ENCODE results near the gene RNF157.
A peak's percentile ranks its signal among the peaks of the same experiment; 100 is the strongest.

RNF157 gene

GRCh38 chr17:76154936-76155845 lies 85.1 kb downstream of the RNF157 start:
- no peak for DNase-seq

DNA sequence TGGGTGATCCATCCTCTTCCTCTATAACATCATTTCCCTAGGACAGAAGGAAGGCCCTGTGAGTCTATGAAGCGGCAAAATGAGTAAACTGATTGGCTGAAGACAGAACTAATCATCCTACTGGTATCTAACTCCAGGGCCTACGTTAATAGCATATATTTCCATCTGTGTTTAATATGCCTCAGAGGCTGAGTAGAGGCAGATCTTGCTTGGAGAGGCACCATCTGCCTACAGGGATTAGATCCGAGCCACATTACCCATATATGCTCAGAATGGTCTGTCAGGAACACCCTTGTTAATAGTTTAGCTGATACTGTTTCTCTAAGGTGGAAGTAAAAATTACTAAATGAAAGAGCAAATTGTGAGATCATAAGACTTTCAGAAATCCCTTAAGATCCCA lies 86.0 kb downstream of the RNF157 start:
- no peak for DNase-seq

GRCh38 chr17:76153640-76154039 lies 86.7 kb downstream of the RNF157 start:
- no peak for DNase-seq

DNA sequence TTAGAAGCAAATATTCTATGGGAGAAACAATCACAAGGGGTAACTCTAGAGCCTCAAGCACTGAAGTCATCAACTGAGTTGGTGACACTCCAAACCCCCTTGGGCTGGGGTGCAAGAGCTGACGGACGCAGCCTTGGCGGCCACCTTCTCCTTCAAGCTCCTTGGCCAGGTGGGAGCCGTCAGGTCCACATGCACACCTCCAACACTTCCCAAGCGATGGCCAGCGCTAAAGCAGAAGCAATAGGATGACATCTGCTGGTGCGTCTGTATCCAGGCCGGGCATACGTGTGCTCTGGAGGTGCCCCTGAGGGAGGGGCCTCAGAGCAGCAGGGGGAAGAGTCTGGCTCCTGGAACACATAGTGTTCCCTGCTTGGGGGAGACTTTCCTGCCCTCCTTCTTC lies 87.1 kb downstream of the RNF157 start:
- DNase-seq: no peak

DNA sequence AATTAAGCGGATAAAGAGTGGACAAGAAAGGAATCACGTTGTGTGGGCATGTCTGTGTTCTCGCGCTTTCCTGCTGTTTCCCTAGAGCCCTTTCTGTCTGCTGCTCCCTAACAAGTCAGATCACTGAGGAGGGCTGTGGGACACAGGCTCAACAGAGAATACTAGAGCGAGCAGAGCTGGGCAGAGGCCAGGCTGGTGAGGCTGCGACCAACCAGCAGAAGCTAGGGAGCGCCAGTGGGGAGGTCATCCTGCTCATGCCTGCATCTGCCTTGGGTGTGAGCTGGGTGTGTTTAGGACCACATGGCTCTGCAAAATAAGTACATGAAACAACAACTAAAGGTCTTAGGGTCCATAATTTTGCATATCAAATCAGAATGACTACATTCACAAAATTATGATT lies 87.7 kb downstream of the RNF157 start:
- DNase-seq: no peak

- DNase-seq: no peak
Observed at GRCh38 chr17:76151896-76152454, 88.3 kb downstream of the RNF157 start.

DNA sequence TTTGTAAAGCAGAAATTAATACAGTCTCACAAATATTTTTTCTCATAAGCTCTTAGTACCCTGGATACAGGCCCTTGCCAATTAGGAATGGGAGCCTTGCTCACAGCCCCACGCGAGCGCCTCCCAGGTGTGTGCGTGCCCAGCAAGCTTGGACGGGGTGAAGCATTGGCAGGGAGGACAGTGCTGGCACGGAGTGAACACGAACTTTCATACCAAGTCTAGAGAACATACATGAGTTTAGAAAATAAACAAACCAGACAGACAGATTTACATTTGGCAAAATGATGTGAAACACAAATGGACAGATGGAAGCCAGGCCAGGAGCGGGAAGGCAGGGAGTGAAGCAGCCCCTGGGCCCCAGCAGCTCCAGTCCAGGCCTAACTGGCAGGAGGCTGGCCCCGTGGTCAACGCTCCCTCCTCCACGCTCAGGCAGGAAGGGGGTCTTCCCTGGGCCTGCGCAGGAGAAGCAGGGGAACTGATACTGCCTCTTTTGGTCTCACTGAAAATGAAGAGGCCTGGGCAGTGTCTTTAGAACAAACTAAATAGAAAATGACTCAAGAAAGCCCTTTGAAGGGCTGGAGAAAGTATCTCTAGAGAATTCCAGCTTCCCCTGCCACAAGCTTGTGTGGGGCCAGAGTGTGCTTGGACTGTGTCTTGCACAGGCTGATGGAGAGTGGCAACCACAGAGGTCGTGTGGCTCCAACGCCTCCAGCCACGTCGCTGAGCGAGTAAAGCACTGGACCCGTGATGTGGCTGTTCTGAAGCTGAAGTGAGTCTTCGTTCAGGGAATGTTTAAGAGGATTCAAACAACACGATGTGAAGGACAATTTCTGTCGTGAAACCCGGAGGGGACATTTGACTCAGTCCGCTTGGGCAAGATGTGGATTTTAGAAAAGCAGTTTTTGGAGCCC lies 89.3 kb downstream of the RNF157 start:
- no peak for DNase-seq

- DNase-seq: no peak
Observed at GRCh38 chr17:76149214-76149613, 91.1 kb downstream of the RNF157 start.

- DNase-seq: no peak
Observed at GRCh38 chr17:76148015-76148326, 92.3 kb downstream of the RNF157 start.

GRCh38 chr17:76147211-76148014 lies 92.9 kb downstream of the RNF157 start:
- DNase-seq: peak in 1 of 2 donors; percentile 37

GRCh38 chr17:76146053-76146851 lies 94.0 kb downstream of the RNF157 start:
- no peak for DNase-seq

DNA sequence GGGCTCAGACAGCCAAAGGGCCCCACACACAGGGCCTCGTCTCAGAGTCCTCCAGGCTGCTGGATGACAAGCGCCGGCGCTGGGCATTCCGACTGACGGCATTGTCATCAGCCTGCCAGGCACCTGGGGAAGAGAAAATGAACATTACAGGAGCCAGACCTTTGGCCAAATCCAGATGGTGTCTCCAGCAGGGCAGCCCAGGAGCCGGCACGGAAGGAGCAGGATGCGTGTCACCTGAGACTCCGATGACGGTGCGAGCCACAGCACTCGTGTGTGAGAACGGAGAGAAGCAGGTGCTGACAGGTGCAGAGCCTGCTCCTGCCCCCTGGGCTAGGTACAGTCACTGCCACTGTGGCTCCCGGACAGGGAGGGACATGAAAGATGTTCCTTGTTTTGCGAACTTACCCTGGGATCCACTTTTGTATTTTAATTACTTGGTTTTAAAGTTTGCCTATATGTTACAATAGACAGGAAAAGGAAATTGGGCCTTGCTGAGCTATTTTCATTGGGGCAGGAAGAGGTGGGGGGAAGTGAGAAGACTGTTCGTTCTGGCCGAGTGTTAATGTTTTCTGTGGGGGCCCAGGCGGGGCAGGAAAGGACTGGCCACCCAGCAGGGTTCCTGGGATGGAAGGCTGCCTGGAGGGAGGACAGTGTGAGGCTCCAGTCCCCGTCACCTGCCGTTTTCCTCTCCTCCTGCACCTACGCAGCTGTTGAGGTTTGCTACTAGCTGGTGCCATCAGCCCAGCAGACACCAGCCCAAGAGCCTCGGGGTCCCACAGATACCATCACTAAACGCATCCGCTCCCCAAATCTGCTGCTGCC lies 94.9 kb downstream of the RNF157 start:
- DNase-seq: no peak

DNA sequence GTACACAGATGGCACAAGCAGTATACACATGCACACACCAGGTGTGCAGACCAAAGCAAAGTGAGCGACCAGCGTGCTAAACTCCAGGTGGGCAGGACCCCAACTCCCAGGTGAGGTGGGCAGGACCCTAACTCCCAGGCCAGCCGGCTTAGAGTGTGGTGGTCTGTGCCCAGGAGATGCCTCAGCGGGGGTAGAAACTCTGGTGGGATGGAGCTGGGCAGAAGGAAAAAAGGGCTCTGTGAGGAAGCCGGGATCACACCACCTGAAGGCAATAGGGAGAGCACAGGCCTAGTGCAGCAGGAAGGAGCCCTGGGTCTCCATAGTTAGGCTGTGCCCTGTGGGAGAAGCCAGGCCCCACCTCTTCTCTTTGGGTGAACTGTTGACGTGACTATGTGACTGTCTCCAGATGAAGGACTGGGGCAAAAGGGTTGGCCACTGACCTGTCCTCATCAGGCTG lies 97.7 kb downstream of the RNF157 start:
- DNase-seq: no peak

DNA sequence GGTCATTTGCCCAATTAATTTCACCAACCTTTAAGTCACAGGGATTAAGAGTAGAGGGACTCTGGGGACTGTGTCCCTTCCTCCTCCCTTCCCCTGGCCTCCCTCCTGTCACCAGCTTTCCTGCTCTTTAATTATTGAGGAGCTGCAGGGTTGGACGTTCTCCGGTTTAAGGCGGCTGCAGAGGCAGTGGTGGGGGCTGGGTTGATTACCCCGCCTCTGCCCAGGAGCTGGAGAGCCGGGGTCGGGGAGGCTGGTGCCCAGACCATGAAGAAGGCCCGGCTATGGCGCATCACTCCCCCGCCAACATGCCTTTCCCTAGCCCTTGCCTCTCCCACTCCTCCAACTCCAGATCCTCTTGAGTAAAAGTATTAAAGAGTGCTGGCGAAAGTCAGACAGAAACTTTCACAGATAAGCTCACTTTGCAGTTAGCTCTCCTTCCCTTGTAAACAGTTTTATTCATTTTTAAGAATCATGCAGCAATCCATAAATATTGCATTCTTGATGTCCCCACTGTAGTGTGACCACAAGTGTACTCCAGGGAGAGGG lies 98.2 kb downstream of the RNF157 start:
- DNase-seq: no peak

DNA sequence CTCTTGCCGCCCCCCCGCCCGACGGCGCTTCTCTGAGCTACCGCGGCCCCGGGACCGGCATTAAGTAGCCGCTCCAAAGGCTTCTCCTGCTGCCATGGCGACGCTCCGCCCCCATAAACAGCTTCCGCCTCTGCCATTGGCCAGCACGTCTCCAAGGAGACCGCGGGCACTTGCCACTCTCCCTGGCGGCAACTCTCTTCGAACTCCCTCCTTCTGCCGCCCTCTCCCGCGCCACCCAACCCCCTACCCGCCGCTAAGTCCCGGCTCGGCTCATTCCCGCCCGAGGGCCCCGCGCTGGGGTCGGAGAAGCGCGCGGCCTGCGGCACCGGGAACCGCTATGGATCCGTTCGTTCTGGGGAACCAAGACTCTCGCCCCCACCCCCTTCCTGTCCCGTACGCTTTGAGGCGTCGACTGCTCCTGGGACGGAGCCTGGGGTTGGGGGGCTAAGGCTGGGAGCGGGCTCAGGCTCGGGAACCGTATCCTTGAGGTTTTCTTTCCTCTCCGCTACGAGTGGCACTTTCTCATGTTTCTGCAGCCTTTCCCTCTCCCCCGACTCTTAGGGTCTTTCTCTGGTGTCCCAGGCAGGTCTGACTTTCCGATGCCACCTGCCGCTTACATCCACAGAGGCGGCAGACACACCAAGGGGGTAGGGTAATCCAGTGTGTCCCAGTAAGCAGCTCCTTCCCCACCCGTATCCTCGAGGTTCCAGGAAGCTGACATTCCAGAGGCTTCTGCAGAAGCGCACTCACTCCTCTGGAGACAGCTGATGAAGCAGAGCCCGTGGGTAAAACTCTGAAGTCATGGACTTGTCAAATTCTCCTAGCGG lies 98.9 kb downstream of the RNF157 start, which contains the start of gene FOXJ1:
TSS of gene FOXJ1 (minus strand) at position 34 of the 827 bp plus-strand sequence. CDS start 850 bp downstream, outside the sequence.
- DNase-seq: peak; percentile 84 to 86

GRCh38 chr17:76140661-76141211 lies 99.6 kb downstream of the RNF157 start:
- DNase-seq: no peak

DNA sequence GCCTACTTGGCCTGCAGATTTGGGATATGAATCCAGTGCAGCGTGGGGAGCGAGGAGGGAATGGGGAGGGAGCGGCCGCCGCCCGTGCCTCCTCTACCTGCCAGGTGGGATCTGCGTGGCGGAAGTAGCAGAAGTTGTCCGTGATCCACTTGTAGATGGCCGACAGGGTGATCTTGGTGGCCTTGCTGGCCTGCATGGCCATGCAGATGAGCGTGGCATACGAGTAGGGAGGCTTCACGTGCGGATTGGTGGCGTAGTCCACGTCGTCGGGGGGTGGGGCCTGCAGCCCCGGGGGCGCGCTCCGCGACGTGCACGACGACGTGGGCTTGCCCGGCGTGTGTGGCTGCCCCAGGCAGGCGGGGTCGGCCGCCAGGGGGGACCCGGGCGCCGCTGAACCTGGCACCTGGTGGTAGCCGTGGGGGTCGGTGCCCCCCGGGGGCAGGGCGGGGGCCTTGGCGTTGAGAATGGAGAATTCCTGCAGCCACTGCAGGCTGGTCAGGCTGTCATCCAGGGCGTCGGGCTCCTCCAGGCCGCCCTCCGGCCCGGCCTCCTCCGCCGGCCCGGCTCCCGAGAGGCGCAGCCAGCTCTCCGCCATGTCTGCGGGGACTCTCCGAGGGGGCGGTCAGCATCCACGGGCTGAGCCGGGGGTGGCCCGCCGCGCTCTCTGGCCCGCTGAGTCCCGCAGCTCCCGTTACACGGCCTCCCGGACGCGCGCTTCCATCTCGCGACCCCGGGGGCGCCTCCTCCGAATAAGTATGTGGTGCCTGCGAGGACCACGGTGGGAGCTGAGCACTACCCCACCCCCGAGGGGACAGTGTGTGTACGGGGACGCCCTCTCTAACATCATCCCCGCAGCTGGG lies 100.3 kb downstream of the RNF157 start:
- DNase-seq: no peak
